A673 (cell line): ENCODE data around the gene TOMM40L.

Source experiments
- EZH2 ChIP-seq: fragments of 200-600 bp; sonication (generic); IDR thresholded peaks from 2 replicates; pipeline ENCODE4 v1.6.1; 2017; ENCODE audit warnings: borderline replicate concordance, low read depth, mild to moderate bottlenecking, mixed read lengths, antibody characterized with exemption, low read length; ENCODE audit not compliant: poor library complexity, severe bottlenecking
- TF ChIP-seq, protein P1 (sequence below): fragments of 300-800, 200-600 bp; sonication (generic); conservative IDR thresholded peaks from 2 replicates; pipeline ENCODE4 v1.5.1; 2017; ENCODE audit warnings: low read depth, mild to moderate bottlenecking, antibody characterized with exemption, low read length, moderate library complexity, mixed read lengths

DNA sequence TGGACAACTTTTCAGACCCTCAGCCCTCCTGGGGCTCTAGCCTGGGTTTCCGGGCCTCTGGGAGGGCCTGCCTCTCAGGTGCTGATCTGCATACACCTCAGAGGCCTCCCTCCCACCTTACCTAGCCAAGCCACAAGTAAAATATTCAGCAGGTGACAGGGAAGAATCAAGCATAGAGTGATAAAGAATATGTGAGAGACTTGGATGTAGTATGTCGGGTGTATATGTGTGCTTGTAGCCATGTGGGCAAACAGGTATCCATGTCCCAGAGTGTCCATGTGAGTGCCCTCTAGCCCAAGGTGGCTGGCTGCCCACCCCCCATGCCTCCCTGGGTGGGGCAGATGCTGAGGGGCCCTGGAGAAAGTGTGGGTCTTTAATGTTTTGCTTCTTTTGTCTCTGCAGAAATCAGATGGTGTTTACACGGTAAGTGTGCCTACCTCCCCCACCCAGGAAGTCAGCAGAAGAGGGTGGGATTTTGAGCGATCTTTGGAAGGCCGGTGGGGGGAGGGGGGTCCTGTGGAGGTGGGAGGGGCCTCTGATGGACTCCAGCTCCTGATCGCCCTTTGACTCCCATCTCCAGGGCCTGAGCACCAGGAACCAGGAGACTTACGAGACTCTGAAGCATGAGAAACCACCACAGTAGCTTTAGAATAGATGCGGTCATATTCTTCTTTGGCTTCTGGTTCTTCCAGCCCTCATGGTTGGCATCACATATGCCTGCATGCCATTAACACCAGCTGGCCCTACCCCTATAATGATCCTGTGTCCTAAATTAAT lies 7.4 kb upstream of the TOMM40L start:
- TF ChIP-seq, protein P1, sequence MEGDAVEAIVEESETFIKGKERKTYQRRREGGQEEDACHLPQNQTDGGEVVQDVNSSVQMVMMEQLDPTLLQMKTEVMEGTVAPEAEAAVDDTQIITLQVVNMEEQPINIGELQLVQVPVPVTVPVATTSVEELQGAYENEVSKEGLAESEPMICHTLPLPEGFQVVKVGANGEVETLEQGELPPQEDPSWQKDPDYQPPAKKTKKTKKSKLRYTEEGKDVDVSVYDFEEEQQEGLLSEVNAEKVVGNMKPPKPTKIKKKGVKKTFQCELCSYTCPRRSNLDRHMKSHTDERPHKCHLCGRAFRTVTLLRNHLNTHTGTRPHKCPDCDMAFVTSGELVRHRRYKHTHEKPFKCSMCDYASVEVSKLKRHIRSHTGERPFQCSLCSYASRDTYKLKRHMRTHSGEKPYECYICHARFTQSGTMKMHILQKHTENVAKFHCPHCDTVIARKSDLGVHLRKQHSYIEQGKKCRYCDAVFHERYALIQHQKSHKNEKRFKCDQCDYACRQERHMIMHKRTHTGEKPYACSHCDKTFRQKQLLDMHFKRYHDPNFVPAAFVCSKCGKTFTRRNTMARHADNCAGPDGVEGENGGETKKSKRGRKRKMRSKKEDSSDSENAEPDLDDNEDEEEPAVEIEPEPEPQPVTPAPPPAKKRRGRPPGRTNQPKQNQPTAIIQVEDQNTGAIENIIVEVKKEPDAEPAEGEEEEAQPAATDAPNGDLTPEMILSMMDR = no peak
- no peak for TF ChIP-seq EZH2
